HG03342 (cell line): Measurements from ENCODE around the gene AVPR1B.
"Not testable (repeated sequence)": the region's sequence is repeated elsewhere in the genome, so short reads cannot be mapped to it uniquely, and the experiment has no call there.

Experiments used
- ATAC-seq: cut with Tn5 transposase; IDR thresholded peaks from one replicate; pipeline ENCODE4 v1.9.1; 2021; ENCODE audit warnings: mild to moderate bottlenecking, moderate library complexity; ENCODE audit not compliant: unreplicated experiment

AVPR1B gene

DNA sequence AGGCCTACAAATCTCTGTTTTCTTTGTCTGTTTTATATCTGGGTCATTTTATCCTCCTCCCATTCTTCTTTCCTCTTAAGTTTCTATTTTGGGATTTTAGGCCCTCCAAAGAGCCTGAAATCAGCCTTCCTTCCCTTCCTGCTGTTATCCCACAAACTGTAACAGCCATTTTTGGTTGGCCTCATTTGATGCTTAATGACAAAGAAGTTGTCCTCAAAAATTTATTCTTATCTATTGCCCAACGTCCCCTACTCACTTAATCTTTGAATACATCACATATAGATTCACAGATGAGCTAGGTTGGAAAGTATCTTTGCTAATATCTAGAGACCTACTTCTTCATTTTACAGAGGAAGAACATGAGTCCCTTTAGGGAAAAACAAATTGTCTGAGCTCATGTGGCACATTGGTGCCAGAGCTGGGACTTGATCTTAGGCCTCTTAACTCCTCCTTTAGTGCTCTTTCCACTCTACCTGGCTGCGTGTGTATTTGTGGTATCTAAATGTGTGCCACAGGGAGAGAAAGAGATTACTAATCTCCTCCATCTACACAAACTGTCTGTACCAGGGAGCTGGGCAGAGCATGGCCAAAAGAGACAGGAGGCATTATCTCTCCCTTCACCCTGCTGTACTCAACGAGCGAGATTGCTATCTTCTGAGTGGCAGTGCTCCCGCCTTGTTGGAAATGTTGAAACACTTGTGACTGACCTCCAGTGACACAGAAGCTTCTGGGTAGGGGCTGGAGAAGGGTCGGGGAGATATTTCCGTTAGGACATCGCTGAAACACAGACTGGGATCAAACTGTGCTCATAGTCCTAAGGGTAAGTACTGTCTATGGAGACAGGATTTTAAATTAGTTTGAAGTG, 34.1 kb downstream of the AVPR1B start:
- ATAC-seq: no peak

DNA sequence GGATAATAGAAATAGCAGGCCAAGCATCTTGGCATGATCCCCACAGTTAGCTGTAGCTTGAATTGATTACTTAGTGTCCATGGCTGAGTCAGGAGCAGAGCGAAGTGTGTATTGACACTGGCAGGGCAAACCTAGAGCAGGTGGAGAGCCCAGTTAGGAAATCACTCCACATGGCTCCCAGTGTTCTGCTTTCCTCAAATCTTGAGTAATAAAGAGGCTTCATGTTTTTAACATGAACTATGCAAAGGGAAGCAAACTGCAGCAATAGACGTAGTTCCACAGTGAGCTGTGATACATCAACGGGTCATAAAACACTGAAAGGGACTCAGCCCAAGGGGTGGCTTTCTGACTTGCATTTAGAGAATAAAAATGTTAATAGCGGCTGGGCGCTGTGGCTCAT, 35.3 kb downstream of the AVPR1B start:
- no peak for ATAC-seq

DNA sequence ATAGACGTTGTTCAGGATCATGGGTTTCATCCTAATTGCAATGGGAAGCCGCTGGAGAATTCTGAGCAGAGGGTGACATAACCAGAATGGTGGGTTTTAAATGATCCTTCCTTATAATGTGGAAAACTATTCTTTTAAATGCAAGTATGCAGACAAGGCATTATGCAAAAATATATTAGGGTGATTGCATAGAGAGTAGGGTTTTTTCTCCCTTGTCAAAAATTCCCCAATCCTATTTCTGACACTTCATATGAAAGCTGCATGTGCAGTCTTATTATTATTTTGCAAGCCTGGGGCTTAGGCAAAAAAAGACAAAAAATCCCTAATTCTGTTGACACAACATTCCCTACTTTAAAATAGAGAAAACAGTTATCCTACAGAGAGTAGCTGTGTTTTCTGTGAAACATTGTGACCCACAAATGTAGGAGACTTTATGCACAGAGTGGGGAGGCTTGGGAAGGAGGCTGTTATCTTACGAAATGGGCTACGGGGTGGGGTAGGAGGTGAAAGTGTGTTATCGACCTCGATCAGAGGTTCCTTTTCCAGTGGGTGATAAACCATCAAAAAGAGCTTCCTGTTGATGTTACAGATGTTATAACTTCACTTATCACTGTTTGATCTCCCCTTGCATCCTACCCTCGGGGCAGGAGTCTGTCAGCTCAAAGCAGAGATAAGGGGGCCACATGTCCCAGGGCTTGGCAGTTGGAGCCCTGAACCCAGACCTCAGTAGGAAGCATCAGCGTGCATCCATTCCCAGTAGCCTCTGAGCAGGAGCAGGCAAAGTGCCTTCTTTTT, 37.0 kb downstream of the AVPR1B start:
- no peak for ATAC-seq

- ATAC-seq: no peak
Measured at GRCh38 chr1:206079135-206079534, 38.1 kb downstream of the AVPR1B start.

DNA sequence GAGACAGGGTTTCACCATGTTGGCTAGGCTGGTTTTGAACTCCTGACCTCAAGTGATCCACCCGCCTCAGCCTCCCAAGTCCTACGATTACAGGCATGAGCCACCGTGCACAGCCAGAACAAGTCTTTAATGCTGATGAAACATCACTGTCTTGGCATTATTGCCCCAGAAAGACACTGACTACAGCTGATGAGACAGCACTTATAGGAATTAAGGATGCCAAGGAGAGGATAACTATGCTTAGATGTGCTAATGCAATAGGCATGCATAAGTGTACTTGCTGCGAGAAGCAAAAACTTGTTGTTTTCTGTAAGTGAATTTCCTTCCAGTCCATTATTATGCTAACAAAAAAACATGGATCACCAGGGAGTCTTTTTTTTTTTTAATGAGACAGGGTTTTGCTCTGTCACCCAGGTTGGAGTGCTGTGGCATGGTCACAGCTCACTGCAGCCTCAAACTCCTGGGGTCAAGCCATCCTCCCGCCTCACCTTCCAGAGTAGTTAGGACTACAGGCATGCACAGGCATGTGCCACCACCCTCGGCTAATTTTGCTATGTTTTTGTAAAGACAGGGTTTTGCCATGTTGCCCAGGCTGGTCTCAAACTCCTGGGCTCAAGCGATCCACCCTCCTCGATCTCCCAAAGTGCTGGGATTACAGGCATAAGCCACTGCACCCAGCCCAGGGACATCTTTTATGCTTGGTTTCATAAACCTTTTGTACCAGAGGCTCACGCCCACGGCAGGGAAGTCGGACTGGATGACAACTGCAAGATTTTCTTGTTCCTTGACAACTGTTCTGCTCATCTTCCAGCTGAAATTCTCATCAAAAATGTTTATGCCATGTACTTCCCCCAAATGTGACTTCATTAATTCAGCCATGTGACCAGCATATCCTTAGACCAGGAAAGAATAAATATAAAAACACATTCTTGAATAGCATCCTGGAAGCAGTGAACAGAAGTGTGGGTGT, 41.1 kb downstream of the AVPR1B start:
- no peak for ATAC-seq

- no peak for ATAC-seq
Measured at GRCh38 chr1:206074839-206075238, 42.3 kb downstream of the AVPR1B start.

DNA sequence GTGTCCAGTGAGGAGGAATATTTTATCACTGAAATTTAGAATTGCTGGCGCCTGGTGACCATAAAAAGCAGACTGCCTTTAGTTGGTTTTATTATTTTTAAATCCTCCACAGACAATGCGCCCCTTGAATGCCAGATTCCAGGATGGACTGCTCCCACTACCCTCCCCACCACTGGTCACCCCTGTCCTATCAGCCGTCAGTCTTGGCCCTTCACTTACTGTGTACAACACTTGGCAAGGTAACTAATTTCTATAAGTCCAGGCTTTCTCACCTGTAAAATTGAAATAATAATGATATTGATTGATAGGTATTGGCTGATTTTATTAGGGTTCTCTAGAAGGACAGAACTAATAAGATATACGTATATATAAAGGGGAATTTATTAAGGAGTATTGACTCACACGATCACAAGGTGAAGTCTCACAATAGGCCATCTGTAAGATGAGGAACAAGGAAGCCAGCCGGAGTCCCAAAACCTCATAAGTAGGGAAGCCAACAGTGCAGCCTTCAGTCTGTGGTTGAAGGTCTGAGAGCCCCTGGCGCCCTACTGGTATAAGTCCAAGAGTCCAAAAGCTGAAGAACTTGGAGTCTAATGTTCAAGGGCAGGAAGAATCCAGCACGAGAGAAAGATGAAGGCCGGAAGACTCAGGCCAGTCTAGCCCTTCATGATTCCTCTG, 46.4 kb downstream of the AVPR1B start:
- no peak for ATAC-seq

DNA sequence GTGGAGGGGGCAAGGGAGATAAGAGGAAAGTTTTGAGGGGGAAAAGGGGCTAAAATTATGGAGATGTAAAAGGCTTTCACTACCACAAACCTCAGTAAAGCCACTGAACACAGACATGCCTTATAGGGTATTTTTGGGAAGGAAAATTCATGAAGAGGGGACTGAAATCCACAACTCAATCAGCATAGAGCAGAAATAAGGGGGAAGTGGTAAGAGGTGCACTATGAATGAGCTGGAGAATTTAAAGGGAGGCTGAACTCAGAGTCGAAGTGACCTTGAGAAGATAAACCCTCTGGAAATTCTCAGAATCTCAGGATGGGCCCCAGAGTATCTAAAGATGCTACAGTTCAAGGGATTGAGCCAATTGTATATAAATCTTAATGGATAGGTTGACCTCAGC, 48.9 kb downstream of the AVPR1B start:
- no peak for ATAC-seq

DNA sequence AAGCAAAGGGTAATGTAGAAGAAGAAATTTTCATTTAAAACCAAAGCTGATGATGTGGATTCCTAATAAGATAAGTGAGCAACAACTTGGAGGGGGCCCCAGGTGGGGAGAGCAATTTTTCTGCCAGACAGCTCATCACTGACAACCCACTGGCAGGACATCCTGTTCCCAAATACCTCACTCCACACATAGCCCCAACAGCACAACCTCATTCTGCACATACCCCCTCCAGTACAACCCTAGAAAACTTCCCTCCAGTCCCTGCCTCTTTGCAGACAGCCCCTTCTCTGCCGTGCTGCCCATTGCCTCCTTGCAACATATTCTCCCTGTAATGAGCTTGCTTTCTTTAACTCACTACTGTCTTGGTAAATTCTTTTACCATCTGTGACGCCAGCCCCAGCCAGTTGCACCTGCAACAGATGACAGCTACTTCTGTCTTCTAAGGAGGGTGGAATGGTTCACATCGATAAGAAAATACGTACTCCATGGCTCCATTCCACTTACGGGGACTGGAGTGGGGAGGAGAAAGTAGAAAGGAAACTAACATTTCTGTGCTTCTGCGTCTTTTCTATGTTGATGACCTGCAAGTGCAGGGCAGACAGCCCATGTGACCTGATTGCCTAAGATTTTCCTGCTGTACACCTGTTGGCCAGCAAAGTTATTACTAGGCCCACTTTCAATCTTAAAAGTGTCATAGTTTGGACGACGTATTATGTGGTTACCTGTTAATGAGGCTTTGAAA, 49.5 kb downstream of the AVPR1B start:
- ATAC-seq: no peak

GRCh38 chr1:206066479-206067171, 50.6 kb downstream of the AVPR1B start:
- peak; percentile 77 for ATAC-seq

GRCh38 chr1:206065547-206066145, 51.5 kb downstream of the AVPR1B start:
- ATAC-seq: no peak

- not testable (repeated sequence) for ATAC-seq
Measured at GRCh38 chr1:206064501-206064900, 52.7 kb downstream of the AVPR1B start.

DNA sequence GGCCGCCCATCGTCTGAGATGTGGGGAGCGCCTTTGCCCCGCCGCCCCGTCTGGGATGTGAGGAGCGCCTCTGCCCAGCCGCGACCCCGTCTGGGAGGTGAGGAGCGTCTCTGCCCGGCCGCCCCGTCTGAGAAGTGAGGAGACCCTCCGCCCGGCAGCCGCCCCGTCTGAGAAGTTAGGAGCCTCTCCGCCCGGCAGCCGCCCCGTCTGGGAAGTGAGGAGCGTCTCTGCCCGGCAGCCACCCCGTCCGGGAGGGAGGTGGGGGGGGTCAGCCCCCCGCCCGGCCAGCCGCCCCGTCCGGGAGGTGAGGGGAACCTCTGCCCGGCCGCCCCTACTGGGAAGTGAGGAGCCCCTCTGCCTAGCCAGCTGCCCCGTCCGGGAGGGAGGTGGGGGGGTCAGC, 53.2 kb downstream of the AVPR1B start:
- ATAC-seq: not testable (repeated sequence)

- ATAC-seq: no peak
Measured at GRCh38 chr1:206062464-206062863, 54.7 kb downstream of the AVPR1B start.

GRCh38 chr1:206060844-206061243, 56.3 kb downstream of the AVPR1B start:
- ATAC-seq: no peak
